ENCODE results near the gene SETBP1.

The SETBP1 gene

DNA sequence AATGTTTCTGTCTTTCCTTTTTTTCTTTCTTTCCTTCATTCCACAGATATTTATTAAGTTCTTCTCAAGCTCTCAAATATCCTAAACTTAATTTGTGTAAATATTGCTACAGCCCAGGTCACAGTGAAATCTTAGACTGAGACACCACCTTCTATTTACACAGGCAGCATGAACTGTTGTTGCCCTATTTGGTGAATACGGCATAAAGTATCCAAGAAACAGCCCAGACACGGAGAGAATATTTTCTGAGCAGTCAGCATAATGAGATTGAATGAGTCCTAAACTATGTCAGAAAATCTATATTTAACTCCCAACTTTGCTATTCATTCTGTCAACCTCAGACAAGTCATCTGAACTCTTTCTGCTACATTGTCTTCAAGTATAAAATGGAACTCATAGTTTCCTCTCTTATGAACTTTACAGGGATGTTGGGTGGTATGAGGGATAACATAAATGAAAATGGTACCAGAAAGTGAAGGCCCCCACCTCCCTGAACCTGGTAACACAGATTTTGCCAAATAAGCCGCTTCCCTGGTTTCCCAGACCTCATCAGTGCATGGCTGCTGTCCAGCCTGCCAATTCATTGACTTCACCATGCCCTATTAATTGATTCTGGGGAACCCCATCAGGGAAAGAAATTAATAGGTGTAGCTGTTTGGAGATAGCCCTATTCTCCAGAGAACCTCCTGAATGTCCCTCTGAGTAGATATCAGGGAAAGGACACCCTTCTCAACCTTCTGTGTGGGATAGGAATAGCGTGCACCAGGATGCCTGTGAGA, 235.9 kb downstream of the SETBP1 start:
- no peak for DNase-seq

DNA sequence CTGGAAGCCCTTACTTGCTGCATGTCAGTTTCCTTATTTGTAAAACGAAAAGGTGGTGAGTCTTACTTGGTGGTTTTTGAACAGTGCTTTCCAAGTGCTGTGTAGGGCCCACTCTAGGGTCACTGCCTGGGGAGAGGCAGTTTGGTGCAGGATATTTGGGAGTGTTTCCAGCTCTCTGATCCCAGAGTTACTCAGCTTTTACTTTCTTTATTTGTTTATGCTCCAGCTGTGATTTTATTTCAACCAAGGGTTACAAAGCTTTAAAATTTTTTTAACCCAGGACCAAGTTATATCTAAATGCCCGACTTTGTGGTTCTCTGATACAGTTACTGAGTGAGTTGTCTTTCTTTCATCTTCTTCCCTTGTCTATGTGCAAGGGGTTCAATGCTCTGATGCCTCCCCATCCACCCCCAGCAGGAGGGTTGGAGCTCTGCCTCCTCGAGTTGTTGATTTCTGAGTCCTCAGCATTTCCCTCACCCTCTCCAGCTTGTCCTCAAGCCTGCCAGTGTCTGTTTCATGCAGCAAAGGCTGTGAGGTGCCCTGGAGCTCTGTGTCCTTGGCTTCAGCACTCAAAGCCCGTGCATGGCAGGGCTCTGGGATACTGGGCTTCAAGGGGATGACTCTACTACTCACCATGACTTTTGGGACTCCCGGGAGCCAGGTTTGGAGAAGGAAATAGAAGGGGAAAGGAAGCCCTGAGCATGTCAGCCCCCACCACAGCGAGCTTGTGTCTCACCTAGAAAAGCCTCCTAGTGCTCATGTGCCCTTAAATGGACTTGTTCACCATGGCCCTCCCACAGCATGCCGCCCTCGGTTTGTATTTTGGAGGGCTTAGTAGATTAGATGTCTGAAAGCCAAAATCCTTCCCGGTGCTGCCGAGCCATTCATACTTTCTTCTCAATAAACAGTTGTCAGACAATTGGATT, 236.8 kb downstream of the SETBP1 start:
- DNase-seq: no peak

DNA sequence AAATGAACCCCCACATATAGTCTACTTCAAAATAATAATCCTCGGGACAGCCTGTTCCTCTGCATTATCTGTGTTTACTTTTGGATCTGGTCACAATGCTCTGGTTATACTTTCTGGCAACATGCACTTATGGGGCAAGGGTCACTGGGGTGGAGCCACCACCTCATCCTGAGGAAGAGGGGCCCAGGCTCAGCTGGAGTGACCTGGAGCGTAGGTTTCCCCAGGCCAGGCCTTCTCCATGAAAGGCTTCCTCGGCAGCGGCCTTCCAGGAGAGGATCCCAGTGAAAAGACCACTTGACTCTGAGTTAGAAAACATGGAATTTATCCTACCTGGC, 237.4 kb downstream of the SETBP1 start:
- DNase-seq: no peak

DNA sequence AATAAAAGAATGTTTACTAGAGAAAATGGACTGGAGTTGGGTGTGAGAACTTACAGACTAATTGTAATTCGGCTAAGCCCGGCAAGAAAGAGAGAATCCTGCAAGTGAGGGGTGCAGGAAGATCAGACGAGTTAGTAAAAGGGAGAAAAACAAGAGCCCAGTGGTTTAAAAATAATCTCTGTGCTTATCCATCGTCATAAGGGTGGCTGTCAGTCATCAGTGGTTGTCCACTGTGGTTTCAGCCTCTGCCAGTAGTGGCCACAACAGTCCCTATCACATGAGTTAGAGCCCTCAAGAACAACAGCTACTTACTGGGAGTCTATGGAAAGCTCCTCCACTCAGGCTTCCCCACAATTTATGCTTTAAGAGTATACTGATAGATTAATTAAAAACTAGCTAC, 239.8 kb downstream of the SETBP1 start:
- no peak for DNase-seq

DNA sequence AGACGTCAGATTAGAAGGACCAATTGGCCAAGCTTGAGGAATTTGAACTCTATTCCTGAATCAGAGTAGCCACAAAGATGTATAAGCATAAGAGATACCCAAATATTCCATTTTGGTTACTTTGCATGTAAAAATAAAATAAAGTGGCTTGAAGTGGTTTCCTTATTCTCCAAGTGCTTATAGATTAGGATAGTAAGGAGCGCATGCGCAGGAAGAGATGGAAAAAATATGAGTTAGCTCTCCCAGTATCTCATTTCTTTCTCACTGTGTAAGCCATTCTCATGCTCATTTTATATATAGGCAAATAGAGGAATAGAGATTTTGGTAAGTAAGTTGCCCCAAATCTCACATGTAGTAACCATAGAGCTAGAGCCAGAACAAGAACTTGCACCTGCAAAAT, 241.3 kb downstream of the SETBP1 start:
- no peak for DNase-seq

DNA sequence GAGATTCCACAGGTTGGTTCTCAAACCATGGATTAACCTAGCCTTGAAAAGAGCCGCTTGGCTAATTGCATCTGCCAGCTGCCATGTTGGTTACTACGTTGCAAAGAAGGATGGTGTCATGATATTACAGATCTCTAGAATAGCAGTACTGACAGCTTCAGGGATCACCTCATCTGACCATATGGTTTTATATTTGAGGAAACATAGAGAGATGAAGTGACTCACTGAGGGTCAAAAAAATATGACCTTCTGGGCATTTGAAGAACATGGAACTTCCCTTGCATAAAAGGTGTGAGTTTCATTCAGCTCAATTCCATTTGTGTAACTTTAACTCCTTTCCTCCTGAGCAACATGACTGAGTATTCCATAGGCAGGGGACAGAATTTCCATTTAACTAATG, 242.3 kb downstream of the SETBP1 start:
- no peak for DNase-seq

DNA sequence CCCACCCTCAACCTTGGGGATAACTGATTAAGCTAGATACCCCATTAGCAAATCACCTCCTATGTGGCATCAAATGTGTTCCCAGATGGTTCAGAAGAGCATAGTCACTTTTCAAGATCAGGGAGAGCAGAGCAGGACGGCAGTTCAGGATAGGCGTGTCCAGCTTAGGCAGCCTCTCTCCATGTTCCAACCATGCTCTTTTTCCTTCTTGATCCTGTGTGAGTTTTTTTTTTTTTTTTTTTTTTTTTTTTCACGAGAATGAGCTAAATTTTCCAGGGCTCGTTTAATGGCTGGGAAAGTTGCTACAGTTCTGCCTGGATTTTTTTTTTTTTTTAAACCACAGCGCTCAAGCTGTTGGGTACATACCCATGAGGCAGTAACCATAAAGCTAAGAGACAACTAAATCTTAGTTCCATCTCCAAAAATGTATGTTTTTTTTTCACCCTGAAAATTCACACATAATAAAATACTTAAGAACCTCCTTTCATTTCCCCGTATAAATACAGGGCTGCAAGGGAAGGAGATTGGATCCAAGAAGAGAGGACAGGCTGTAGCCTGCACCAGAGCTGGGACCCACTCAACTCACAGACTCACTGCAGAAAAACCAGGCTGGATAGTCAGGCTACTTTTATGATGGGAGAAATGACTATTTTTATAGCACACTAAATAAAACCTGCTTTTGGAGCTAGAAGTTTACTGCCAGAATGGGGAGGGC, 244.3 kb downstream of the SETBP1 start:
- DNase-seq: no peak

DNA sequence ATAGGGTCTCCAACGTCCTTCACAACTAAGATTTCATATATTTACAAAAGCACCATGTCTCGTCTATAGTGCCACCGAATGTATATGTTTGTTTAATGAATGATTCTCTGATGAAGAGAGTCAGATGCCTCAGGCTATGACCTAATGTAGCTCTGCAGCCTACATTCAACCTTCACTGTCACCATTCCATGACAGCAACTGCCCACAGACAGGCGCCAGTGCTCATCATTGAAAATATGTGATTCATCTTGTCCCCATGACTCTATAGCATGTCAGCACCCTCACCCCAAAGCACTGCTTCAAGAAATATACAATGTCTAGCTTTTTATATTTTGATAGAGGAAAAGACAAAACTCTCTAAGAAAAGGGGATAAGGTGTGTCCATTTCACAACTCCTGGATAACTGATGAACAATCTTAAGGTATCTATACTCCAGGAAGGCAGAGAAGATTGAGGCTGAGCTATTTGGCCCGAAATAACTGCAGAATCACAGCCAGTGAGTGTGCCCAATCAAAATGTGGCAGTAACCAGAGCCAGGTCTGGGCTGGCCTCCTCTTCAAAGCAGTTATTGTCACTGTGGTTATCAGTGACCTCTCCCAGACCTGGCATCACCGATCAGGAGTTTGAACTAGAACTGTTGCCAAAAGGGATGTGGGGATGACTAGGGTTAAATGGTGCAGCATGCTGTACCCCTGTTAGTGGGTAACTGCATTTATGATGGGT, 246.6 kb downstream of the SETBP1 start:
- DNase-seq: no peak

DNA sequence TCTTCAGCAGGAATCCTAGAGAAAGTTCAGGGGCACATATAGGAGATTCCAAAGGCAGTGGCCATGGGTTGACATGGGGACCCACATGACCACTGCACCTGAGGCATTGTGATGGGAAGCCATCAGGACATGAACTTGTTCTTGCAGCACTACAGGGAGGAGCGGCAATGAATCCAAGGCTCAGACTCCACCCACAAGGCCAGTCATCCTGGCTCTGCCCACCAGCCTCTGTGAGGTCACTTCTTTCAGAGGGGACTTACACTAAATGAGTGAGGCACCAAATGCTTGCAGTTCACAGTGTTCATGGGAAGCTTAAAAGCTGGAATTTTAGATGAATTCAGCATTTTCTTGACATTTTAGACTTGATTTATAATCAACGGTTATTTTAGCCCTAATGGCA, 254.2 kb downstream of the SETBP1 start:
- DNase-seq: no peak

DNA sequence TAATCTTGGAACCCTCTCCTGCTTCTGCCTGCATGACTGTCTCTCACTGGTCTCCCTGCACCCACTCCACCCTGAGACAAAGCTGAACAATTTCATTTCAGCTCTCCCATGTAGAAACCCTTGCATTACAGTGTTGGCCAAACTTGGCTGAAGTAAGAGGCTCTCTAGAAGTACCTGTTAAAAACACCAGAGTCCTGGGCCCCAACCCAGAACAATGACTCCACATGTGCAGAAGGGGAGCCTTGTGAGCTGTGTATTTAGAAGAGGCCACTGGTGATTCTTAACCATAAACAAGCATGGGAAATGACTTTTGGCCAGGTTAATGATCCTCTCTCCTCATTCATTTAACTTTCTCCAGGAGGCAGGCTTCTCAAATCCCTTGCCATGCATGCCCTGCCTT, 254.8 kb downstream of the SETBP1 start:
- no peak for DNase-seq

DNA sequence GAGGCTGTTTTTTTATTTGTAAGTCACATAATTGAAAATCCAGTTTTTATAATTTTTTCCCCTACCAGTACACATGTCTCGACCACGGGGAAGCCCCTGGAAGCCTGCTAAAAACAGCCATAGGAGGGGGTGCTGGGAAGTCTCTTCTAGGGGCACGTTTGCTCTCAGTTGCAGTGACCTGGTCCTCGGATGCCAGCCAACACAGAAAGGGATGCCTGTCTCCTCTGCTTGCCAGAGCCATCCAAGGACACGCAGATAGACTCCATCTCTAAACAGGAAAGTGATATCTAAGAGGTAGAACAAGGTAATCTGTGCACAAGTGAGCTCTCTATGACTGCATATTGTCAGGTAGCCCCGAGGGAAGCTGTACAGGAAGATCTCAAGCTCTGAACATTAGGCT, 255.8 kb downstream of the SETBP1 start:
- DNase-seq: no peak

DNA sequence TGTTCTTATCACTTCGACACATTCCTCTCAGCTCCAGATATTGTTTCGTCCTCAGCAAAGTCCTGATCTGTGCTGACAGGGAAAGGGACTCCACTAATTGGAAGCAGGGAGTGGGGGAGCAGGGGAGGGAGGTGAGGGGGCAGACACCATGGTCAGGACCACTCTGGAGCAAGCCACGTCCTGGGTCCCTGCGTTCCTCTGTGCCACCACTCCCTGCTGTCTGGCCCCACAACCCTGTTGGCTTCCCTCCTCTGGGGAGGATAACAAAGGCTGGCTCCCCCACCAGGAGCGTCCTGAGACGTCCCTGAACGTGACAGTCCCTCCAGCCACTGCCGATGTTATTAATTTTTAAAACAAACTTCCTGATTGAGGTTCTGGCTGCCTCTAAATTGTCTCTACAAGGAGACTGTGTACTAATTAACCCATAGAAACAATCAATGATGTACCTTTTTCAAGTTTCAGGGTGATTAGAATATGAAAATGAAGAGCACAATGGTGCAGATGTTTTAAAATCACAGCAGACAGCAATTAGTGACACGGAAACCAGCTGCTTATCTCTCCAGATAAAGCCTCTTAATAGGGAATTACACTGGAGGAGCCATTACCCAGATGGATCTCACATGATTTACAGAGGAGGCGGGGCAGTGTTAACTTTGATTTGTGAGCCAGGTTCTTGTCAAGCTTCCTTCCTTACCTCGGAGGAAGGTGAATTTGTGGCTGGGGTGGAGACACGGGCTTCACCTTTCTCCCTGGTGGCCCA, 257.5 kb downstream of the SETBP1 start:
- DNase-seq: no peak

DNA sequence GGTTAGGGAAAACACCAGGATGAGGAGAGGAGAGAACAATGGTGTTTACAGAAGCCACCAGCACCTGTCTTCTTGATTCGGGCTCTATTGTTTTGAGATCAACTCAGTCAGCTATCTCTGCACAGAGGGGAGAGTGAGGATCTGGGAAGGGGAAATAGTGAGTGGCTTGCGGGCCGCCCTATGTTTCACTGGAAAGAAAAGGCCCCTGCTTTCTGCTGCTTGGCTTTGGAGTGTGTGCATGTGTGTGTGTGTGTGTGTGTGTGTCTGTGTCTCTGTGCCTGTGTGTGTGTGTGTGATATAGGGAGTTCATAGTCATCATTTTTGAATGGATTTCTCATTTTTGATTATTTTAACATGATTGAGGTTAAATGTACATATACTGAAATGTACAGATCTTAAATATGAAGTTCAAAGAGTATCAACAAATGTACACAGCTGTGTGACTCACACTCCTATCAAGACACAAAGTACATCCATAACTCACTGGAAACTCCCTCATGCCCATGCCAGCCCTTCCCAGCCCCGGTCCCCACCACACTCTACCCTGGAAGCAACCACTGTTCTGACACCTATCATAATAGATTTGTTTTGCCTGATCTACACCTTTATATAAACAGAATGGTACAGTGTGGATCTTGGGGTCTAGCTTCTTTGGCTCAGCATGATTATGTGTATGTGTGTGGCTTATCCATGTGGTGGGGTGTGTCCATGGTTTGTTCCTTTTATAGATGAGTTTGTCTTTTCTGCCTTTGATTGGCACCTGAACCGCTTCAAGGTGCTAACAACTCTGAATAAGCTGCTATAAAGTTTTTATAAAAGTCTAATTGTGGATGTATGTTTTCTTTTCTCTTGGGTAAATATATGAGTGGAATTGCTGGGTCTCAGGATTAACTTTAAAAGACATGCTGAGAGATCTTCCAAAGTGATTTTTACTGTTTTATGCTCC, 258.3 kb downstream of the SETBP1 start:
- no peak for DNase-seq

DNA sequence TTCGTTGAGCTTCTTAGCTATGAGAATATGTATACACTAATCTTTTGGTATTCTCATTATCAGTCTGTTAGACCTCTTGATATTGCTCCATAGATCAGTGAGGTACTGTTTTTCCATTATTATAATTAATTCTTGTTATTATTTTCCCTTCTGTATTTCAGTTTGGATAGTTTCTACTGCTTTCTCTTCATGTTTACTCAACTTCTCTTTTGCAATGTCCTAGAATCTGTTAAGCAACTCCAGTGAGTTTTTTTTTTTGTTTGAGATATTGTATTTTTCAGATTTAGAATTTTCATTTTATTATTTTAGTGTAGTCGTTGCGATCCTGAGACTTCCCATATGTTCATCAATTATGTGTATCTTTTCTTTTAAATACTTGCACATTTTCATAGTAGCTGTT, 260.8 kb downstream of the SETBP1 start:
- no peak for DNase-seq

DNA sequence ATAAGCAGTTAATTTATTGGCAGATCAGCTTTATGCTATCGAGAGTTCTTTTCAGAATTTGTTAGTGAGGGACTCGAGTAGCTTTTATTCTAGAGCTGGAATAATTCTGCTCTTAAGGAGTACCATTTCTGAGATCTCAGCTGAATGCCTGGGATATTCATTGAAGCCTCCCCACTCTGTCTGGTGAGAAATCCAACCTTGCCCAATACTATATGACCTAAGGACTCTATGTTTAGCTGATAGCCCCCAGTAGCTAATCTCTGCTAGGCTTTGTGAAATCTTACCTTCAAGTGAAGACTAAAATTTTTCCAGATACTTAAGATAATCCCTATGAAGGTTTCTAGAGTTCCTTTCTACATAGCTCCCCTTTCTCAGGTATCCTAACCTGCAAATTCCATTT, 261.4 kb downstream of the SETBP1 start:
- DNase-seq: no peak

DNA sequence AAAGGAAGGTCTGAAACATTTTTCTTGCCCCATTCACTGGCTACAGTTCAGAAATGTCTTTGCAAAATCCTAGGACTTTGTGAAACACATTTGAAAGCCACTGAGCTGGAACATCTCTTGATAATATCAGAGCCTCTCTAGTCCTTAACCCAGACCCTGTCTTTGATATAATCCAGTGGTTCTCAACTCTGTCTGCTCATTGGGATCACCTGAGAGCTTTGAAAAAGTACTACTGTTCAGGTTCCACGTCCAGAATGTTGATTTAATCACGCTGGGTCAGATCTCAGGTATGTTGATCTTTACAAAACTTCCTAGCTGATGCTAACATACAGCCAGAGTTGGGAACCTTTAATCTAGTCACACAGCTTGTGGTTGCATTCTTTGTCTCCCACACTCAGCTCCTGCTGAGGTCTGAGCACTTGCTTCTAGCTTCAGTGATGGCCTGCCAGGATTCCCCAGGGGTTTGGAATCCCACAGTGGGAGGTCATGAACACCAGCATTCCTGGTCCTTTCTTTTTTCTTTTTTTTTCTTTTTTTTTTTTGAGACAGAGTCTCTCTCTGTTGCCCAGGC, 262.7 kb downstream of the SETBP1 start:
- no peak for DNase-seq

DNA sequence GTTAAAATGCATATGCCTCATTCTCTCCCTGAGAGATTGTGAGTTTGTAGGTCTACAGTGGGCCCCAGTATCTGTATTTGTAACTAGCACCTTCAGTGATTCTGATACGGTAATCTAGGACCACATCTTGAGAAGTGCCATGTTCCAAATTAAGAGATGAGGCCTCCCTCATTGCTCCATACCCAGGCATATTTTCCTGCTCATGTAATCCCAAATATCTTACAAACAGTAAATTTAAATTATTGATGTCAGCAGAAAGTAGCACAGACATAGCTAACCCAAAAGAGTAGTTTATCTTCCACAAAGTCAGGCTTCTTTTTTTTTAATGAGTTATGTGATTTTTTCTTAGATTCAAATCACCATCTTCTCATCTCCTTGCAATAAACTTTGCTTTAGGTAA, 263.8 kb downstream of the SETBP1 start:
- DNase-seq: no peak

DNA sequence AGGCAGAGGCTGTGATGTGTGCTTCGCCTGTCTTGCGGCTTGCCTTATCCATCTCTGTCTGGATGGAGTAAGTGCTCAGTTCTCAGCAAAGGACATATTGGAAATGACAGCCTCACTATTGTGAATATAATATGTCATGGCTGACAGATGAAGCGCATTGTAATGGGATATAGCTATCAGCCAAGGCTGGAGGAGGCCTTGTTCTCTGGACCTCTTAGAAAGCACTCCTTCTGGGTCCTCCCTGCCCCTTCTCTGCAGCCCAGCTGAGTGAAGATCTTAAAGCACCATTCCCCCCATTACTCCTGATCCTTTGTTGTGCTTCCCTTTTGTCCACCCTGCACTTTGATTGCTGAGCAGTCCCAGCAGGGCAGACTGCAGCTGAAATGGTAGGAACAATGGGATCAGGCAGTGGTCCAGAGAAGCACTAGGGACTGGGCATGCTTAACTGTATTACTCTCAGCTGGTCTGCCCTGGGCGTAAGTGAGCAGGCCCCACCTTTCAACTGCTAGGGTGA, 265.3 kb downstream of the SETBP1 start:
- DNase-seq: no peak

DNA sequence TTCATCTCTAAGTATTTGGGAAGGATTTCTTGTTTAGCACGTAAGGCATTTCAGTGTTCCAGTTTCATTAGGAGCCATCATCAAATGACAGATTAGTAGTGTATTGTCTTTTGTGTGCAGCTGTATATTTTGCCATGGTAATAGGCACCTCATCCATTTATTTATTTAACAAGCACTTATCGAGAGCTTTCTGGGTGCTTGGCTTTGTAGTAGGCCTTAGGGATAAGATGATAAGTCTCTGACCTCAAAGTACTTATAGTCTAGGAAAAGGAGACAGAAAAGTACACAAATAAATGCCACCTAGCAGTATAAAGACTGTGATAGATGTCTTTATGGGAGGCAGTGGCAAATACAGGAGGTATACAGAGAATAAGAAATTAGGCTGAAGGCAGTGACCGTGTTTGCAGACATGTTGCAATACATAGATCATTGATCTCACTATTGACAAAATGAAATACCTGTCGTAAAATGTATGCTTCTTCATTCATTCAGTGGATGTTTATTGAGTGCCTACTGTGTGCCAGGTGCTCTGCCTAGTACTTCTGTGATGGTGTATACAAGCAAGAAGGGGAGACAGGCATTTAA, 265.9 kb downstream of the SETBP1 start:
- no peak for DNase-seq

DNA sequence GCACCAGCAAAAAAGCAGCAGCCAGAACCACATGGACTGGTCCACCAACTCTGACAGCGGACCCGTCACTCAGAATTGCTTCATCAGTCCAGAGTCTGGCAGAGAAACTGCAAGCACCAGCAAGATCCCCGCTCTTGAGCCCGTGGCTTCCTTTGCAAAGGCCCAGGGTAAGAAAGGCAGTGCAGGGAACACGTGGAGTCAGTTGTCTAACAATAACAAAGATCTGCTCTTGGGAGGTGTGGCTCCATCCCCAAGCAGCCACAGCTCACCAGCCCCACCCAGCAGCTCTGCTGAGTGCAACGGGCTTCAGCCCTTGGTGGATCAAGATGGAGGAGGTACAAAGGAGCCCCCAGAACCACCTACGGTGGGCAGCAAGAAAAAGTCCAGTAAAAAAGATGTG, 269.3 kb downstream of the SETBP1 start:
- no peak for DNase-seq
